NCI-H2196 treated with DMSO at 0.1 percent for 48 hours (cell line): ENCODE data around the gene SH3PXD2A.
A peak's percentile ranks its signal among the peaks of the same experiment; 100 is the strongest.

Experiments used
- DNase-seq: peaks from one replicate; lab custom pipeline; 2025; ENCODE audit not compliant: unreplicated experiment; lab: John Stamatoyannopoulos, UW

SH3PXD2A gene

DNA sequence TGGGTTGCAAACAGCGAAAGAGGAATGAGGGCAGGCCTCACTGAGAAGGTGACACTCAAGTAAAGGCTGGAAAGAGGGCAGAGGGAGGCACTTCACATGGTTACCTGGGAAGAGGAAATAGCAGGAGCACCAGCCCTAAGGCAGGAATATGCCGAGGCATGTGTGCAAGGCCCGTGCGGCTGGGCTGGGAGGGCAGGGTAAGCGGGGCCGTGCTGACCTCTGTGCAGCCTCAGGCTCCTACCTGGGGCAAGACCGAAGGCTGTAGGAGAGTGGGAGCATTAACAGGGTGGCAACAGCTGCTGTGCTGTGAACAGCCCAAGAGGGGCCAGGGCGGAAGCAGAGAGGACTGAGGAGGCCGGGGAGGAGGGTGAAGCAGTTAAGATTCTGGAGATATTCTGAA lies 24.0 kb upstream of the SH3PXD2A start:
- no peak for DNase-seq

DNA sequence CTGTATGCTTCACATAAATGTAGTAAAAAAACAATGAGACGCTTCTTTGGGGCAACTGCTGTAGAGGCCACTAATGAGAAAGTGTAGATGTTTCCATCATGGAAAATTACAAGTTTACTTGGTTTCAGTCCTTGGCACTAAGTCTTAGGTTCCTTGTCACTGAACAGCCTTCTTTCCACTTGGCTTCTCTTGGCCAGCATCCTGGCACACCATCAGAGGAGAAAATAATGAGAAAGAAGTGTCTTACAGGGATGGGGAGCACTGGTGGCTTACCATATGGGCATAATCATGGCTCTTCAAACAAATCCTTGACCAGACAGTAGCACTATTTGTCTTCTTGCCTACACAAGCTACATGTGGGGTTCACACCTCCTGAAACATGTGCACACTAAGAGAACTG lies 22.5 kb upstream of the SH3PXD2A start:
- DNase-seq, result no peak

DNA sequence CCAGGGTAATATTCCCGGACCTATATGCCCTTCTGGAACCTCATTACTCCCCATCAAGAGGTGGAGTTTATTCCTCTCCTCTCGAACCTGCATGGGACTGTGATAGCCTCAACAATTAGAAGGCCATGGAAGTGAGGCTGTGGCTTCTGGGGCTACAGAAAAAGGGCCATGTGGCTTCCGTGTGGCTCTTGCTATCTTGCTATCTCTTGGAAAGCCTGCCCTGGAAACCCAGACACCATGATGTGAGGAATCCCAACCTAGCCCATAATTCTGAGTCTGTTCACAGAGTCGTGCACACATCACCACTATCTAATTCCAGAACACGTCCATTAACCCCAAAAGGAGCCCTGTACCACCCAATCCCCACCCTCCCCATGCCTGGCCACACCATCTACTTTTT lies 20.8 kb upstream of the SH3PXD2A start:
- no peak for DNase-seq

DNA sequence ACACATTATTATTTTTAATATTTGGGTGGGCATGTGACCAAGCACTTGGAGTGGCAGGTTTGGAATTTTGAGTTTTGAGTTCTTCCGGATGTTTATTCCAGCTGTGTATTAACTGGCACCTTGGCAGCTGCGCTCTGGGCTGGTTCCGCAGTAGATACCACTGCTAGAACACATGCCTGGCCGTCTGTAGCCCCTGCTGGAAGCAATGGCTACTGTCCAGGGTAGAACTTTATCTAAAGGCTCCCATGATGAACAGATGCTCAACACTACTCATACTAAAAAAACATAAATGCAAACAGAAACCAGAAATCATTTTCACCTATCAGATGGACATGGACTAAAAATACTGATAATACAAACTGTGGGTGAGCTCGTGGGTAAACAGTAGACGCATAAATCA lies 19.4 kb upstream of the SH3PXD2A start:
- DNase-seq, result no peak

- no peak for DNase-seq
Observed at GRCh38 chr10:103872137-103872931, 17.0 kb upstream of the SH3PXD2A start.

- no peak for DNase-seq
Observed at GRCh38 chr10:103871006-103871405, 15.6 kb upstream of the SH3PXD2A start.

GRCh38 chr10:103870516-103870915 lies 15.1 kb upstream of the SH3PXD2A start:
- no peak for DNase-seq

DNA sequence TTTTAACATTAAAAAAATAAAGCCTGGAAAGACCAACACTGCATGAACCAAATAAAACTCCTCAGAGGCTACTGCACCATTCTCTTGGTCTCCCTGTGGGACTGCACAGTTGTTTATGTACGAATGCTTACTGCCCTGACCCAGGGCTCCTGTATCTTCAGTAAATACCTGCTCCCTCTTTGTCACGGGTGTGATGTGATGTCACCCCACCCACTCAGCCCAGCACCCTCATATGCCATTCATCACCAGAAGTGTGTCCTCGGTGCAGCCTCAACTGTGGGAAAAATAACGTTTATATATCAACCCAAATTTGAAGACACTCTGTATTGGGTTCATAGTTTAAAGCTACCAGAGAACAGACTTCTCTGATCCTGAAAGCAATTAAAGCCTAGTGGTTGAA lies 14.0 kb upstream of the SH3PXD2A start:
- DNase-seq, result no peak

- no peak for DNase-seq
Observed at GRCh38 chr10:103868200-103868599, 12.8 kb upstream of the SH3PXD2A start.

GRCh38 chr10:103861505-103861904 lies 6.1 kb upstream of the SH3PXD2A start:
- DNase-seq, result no peak

GRCh38 chr10:103859161-103860086 lies 4.0 kb upstream of the SH3PXD2A start:
- DNase-seq, result peak; percentile 15

GRCh38 chr10:103858360-103858759 lies 3.0 kb upstream of the SH3PXD2A start:
- no peak for DNase-seq

DNA sequence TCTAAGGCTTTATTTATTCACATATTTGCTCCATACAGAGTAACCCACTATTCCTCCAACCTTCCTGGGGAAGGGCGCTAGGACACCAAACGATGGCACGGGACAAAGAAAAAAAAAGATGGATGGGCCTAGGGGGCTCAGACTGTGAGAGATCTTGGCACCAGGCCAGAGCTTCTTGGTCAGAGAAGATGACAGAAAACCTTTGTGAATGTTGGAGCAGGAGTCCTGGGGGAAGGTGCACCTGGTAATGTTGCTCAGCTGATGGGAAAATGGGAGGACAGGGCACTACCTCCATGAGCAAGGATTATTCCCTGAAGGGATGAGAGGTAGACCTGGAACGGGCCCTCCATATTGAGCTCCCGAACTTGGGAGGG lies 1.4 kb upstream of the SH3PXD2A start:
- DNase-seq, result no peak

DNA sequence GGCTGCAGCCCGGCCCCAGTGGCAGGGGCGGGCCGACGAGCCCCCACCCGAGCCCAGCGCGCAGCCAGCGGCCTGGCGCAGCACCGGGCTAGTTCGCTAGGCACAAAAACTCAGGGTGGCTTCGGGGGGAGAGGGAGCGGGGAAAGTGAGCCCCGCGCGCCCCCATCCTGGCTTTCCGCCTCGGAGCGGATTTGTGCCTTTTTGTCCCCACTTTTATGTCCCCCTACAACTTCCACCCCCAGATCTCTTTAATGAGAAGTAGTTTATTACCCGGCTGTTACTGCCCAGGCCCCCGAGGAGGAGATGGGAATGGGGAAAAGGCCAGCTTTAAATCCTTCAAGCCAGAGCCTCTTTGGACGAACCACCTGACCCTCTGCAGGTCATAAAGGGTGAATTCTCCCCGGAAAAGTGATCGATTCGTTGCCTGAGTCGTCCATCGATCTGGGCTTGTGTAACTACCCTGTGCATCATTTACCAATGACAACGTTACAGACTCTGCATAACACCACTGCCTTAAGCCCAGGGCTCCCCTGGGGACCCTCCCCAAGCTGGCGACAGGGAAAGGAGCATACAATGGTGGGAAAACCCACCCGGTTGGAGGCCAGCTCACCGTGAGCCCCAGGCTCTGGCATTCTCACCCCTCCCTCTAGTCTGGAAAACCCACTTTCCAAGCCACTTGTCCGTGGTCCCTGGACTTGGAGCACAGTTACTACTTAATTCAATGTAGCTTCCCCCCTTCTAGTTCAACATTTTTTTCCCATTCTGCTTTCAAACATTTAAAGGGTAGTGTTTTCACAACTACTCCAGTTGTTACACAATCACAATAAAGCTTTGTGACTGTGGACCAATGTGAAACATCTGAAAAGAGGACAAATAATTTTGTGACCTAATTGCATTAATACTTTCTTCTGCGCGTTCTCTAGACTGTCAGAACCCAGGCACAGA lies 748 bp upstream of the SH3PXD2A start:
- DNase-seq, result no peak

- DNase-seq, result no peak
Observed at GRCh38 chr10:103854686-103855391, 537 bp downstream of the SH3PXD2A start.

- DNase-seq, result no peak
Observed at GRCh38 chr10:103854265-103854685, 1.1 kb downstream of the SH3PXD2A start.

GRCh38 chr10:103853428-103854264 lies 1.7 kb downstream of the SH3PXD2A start:
- no peak for DNase-seq

- no peak for DNase-seq
Observed at GRCh38 chr10:103852856-103853255, 2.5 kb downstream of the SH3PXD2A start.

- no peak for DNase-seq
Observed at GRCh38 chr10:103852189-103852711, 3.1 kb downstream of the SH3PXD2A start.
